HepG2 (cell line): ENCODE measurements around the gene CDC42EP1. TPM values are rescaled to one million over a fixed set of nuclear protein-coding genes. Genes with fewer than 3 reads are reported as not detected.
A peak's percentile ranks its signal among the peaks of the same experiment; 100 is the strongest.

Experiments
- ATAC-seq: fragments of 200-7000 bp; cut with Tn5 transposase; 3 replicates; pipeline ENCODE4 v1.9.1; 2020; ENCODE audit warnings: mild to moderate bottlenecking, moderate library complexity
- BruUV-seq: library from RNA; stranded (reverse); fragments of 400-500 nt; replicated peaks from 2 replicates; lab custom pipeline; 2021; lab: Mats Ljungman, UMichigan
- CTCF ChIA-PET: fragments of 300-600 bp; formaldehyde crosslinking; extraction: SDS; loops from one replicate; lab custom pipeline; 2021; ENCODE audit warnings: low total read pairs, inconsistent platforms, low intra/inter-chr PET ratio; lab: Yijun Ruan, JAX
- POLR2A ChIA-PET: fragments of 350-600 bp; sonication (Branson Sonifier 250); formaldehyde crosslinking; loops from one replicate; lab custom pipeline; 2020; ENCODE audit warnings: antibody characterized with exemption, inconsistent platforms; lab: Yijun Ruan, JAX
- DNase-seq: peaks from one replicate; pipeline ENCODE4 v3.0.0-alpha.2; 2015; ENCODE audit warnings: low spot score
- FAIRE-seq: peaks from 3 replicates; lab custom pipeline; 2011; peaks lifted over from hg19 to GRCh38; lab: Jason Lieb, UNC
- H2AFZ ChIP-seq: one replicate; pipeline ENCODE4 v1.6.1; 2011; ENCODE audit warnings: low read length, inconsistent platforms
- H3K27ac ChIP-seq: fragments of 300-600 bp; 3 replicates; pipeline ENCODE4 v1.8.0; 2011; ENCODE audit warnings: mixed run types, mild to moderate bottlenecking, mixed read lengths, low read length, inconsistent platforms; ENCODE audit not compliant: insufficient read depth; ENCODE audit errors: extremely low read length
- H3K27me3 ChIP-seq, 2 experiments: fragments of 200-600 bp in 1 of 2; 2 replicates in 1 of 2; 3 replicates in 1 of 2; pipeline versions ENCODE4 v1.6.0 to v1.8.0; 2011; ENCODE audit warnings: low read length in 2 of 2, mild to moderate bottlenecking in 2 of 2, moderate library complexity in 2 of 2, inconsistent platforms in 1 of 2; ENCODE audit not compliant: insufficient read depth in 2 of 2, control insufficient read depth in 1 of 2
- H3K36me3 ChIP-seq, 2 experiments: fragments of 200-600 bp in 1 of 2; replicated peaks in 1 of 2; 2 replicates in 1 of 2; 3 replicates in 1 of 2; pipeline versions ENCODE4 v1.5.1 to v1.8.0; 2011; ENCODE audit warnings: low read length in 2 of 2, inconsistent platforms in 1 of 2; ENCODE audit not compliant: insufficient read depth in 2 of 2, control insufficient read depth in 1 of 2
- H3K4me1 ChIP-seq: 2 replicates; pipeline ENCODE4 v1.5.1; 2012; ENCODE audit warnings: low read length, inconsistent platforms; ENCODE audit not compliant: insufficient read depth
- H3K4me2 ChIP-seq: 2 replicates; pipeline ENCODE4 v1.6.0; 2011; ENCODE audit warnings: low read depth, low read length, inconsistent platforms
- H3K4me3 ChIP-seq, 3 experiments: fragments of 200-600 bp in 1 of 3; sonication (generic), shearing (Covaris generic) in 1 of 3; replicated peaks in 1 of 3; 2 replicates each; pipeline ENCODE4 v1.5.1; 2011 to 2016; ENCODE audit warnings: low read length in 3 of 3, inconsistent platforms in 2 of 3, low read depth in 2 of 3, mild to moderate bottlenecking in 2 of 3, control low read depth in 1 of 3, mixed read lengths in 1 of 3; ENCODE audit not compliant: insufficient read depth in 1 of 3
- H3K79me2 ChIP-seq: one replicate; pipeline ENCODE4 v1.6.1; 2011; ENCODE audit warnings: low read length, inconsistent platforms; ENCODE audit not compliant: insufficient read depth
- H3K9ac ChIP-seq: 2 replicates; pipeline ENCODE4 v1.6.0; 2011; ENCODE audit warnings: mild to moderate bottlenecking, low read depth, low read length, inconsistent platforms; ENCODE audit not compliant: insufficient read depth
- H3K9me3 ChIP-seq: 2 replicates; pipeline ENCODE4 v1.5.1; 2012; ENCODE audit warnings: mild to moderate bottlenecking, low read length
- H4K20me1 ChIP-seq: 2 replicates; pipeline ENCODE4 v1.6.0; 2011; ENCODE audit warnings: inconsistent platforms, mild to moderate bottlenecking, low read length, moderate library complexity; ENCODE audit not compliant: insufficient read depth
- CBX1 ChIP-seq: IDR thresholded peaks from one replicate; pipeline ENCODE4 v1.6.1; 2016; ENCODE audit warnings: antibody characterized with exemption, low read depth
- GRHL1 ChIP-seq: sonication (generic); formaldehyde crosslinking; conservative IDR thresholded peaks from 2 replicates; pipeline ENCODE4 v1.8.0; 2022; ENCODE audit warnings: missing genetic modification reagents
- KAT8 ChIP-seq: IDR thresholded peaks from 2 replicates; pipeline ENCODE4 v1.6.1; 2016; ENCODE audit warnings: missing genetic modification reagents, missing compliant biosample characterization
- RARA ChIP-seq: IDR thresholded peaks from 2 replicates; pipeline ENCODE4 v1.6.1; 2016; ENCODE audit warnings: missing genetic modification reagents, missing compliant biosample characterization
- RCOR2 ChIP-seq: IDR thresholded peaks from 2 replicates; pipeline ENCODE4 v1.6.1; 2016; ENCODE audit warnings: missing biosample characterization, missing genetic modification reagents
- RFXANK ChIP-seq: IDR thresholded peaks from 2 replicates; pipeline ENCODE4 v1.6.1; 2016
- SAP130 ChIP-seq: IDR thresholded peaks from 2 replicates; pipeline ENCODE4 v1.6.1; 2016; ENCODE audit warnings: low read depth
- SP5 ChIP-seq: IDR thresholded peaks from 2 replicates; pipeline ENCODE4 v1.6.1; 2016; ENCODE audit warnings: low read depth, borderline replicate concordance
- USF2 ChIP-seq, 2 experiments: sonication (generic) in 1 of 2; formaldehyde crosslinking in 1 of 2; IDR thresholded peaks; 2 replicates each; pipeline versions ENCODE4 v1.5.1 to v1.6.1; 2011 to 2020; ENCODE audit warnings: borderline replicate concordance in 1 of 2, low read depth in 1 of 2, low read length in 1 of 2, mild to moderate bottlenecking in 1 of 2, missing genetic modification reagents in 1 of 2, moderate library complexity in 1 of 2
- YEATS2 ChIP-seq: sonication (generic); formaldehyde crosslinking; IDR thresholded peaks from 2 replicates; pipeline ENCODE4 v1.4.0; 2020; ENCODE audit warnings: missing genetic modification reagents, borderline replicate concordance
- ZBTB38 ChIP-seq: sonication (generic); formaldehyde crosslinking; IDR thresholded peaks from 2 replicates; pipeline ENCODE4 v1.5.1; 2020; ENCODE audit warnings: mild to moderate bottlenecking, missing genetic modification reagents
- ZEB1 ChIP-seq: IDR thresholded peaks from 2 replicates; pipeline ENCODE4 v1.6.1; 2012; ENCODE audit warnings: mild to moderate bottlenecking, low read depth, inconsistent platforms; ENCODE audit not compliant: insufficient replicate concordance
- ZNF577 ChIP-seq: sonication (generic); formaldehyde crosslinking; IDR thresholded peaks from 2 replicates; pipeline ENCODE4 v1.4.0; 2020; ENCODE audit warnings: mild to moderate bottlenecking, low read depth, missing genetic modification reagents, borderline replicate concordance
- WGBS: methylation state at CpG from one replicate; pipeline ENCODE4 v1.1.6; 2017; ENCODE audit warnings: low lambda C conversion rate; 5-methylcytosine and 5-hydroxymethylcytosine counted together
- in situ Hi-C: cut with HindIII; loops from 2 replicates; pipeline ENCODE4 v1.10.0; 2017; ENCODE audit warnings: low pct_unique_long_range_greater_than_20kb; ENCODE audit not compliant: extremely low pct_ligation_motif_present
- intact Hi-C: fragments of 100-400 bp; cut with micrococcal nuclease; formaldehyde crosslinking; loops from one replicate; pipeline ENCODE4 v1.10.0; 2022; ENCODE audit not compliant: unreplicated experiment
- polyA plus RNA-seq, 8 experiments: library from polyadenylated mRNA; depleted of rRNA in 3 of 8; stranded (reverse) in 7 of 8; unstranded in 1 of 8; fragments of >200 nt; fragmentation: Illumina TruSeq in 4 of 8; extraction: Trizol in 4 of 8; gene quantifications; 2 replicates each; pipeline versions ENCODE4 v1.2.1 to v1.2.3, GENCODE V29; 2011 to 2016; ENCODE audit warnings: low read depth in 4 of 8, missing spikeins in 1 of 8, mixed read lengths in 1 of 8; ENCODE audit not compliant: insufficient read depth in 1 of 8
- total RNA-seq, 5 experiments: library from RNA; depleted of rRNA; stranded (reverse); fragments of >200 nt; fragmentation: Illumina TruSeq; extraction: Trizol; gene quantifications; 2 replicates each; pipeline ENCODE4 v1.2.3, GENCODE V29; 2016; ENCODE audit warnings: low read depth in 1 of 5
- TF ChIP-seq, protein P1 (sequence below), 2 experiments: sonication (generic) in 1 of 2; formaldehyde crosslinking in 1 of 2; IDR thresholded peaks; 2 replicates each; pipeline versions ENCODE4 v1.4.0 to v1.6.1; 2016 to 2020; ENCODE audit warnings: borderline replicate concordance in 1 of 2, low read depth in 1 of 2, mild to moderate bottlenecking in 1 of 2, missing genetic modification reagents in 1 of 2
- TF ChIP-seq, protein P2 (sequence below): fragments of 450-650 bp; IDR thresholded peaks from 2 replicates; pipeline ENCODE4 v1.6.1; 2016

The CDC42EP1 gene
- total and polyA plus RNA-seq, 2 of the 13 experiments (the other 11 are each of a cell fraction or from before 2014, with no cell fraction given): 17.1 to 29.5 TPM

DNA sequence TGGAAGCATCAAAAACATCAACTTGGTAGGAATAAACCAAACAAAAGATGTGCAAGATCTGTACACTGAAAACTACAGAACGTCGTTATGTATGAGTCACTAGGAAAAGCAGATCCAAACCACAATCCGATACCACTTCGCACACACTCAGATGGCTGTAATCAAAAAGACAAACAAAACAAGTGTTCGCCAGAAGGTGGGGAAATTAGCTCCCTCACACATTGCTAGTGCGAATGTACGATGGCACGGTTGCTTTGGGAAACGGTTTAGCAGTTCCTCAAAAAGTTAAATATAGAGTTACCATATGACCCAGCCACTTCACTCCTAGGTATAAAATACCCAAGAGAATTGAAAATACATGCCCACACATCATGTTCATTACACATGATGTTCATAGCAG is 26.3 kb upstream of the CDC42EP1 start:
- BruUV-seq: no TSS peak
- ATAC-seq: no peak
- no peak for TF ChIP-seq CBX1
- no peak for TF ChIP-seq GRHL1 (CRISPR knock-in tag)
- TF ChIP-seq ZNF577: no peak
- TF ChIP-seq ZBTB38 (CRISPR knock-in tag): no peak
- TF ChIP-seq SAP130 (CRISPR knock-in tag): peak; percentile 33; the same call in 1 of the 2 replicates
- TF ChIP-seq YEATS2 (CRISPR knock-in tag): no peak
- TF ChIP-seq RFXANK (CRISPR knock-in tag): no peak
- TF ChIP-seq, protein P1, sequence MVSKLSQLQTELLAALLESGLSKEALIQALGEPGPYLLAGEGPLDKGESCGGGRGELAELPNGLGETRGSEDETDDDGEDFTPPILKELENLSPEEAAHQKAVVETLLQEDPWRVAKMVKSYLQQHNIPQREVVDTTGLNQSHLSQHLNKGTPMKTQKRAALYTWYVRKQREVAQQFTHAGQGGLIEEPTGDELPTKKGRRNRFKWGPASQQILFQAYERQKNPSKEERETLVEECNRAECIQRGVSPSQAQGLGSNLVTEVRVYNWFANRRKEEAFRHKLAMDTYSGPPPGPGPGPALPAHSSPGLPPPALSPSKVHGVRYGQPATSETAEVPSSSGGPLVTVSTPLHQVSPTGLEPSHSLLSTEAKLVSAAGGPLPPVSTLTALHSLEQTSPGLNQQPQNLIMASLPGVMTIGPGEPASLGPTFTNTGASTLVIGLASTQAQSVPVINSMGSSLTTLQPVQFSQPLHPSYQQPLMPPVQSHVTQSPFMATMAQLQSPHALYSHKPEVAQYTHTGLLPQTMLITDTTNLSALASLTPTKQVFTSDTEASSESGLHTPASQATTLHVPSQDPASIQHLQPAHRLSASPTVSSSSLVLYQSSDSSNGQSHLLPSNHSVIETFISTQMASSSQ (IDR thresholded peaks at IDR 0.05; ENCODE audit: low read depth): no peak
- TF ChIP-seq, protein P1 (CRISPR knock-in tag; IDR thresholded peaks at IDR 0.05; ENCODE audit: borderline replicate concordance): no peak
- TF ChIP-seq USF2 (IDR thresholded peaks at IDR 0.05; ENCODE audit: low read depth, low read length): no peak
- TF ChIP-seq USF2 (CRISPR knock-in tag; IDR thresholded peaks at IDR 0.05; ENCODE audit: borderline replicate concordance): no peak
- TF ChIP-seq, protein P2, sequence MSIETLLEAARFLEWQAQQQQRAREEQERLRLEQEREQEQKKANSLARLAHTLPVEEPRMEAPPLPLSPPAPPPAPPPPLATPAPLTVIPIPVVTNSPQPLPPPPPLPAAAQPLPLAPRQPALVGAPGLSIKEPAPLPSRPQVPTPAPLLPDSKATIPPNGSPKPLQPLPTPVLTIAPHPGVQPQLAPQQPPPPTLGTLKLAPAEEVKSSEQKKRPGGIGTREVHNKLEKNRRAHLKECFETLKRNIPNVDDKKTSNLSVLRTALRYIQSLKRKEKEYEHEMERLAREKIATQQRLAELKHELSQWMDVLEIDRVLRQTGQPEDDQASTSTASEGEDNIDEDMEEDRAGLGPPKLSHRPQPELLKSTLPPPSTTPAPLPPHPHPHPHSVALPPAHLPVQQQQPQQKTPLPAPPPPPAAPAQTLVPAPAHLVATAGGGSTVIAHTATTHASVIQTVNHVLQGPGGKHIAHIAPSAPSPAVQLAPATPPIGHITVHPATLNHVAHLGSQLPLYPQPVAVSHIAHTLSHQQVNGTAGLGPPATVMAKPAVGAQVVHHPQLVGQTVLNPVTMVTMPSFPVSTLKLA: no peak
- no peak for TF ChIP-seq KAT8
- TF ChIP-seq ZEB1: no peak
- no peak for TF ChIP-seq RARA (CRISPR knock-in tag)
- TF ChIP-seq RCOR2 (CRISPR knock-in tag): no peak
- no peak for TF ChIP-seq SP5 (CRISPR knock-in tag)

More for the DNA sequence above, 26.3 kb upstream of the CDC42EP1 start:
- H3K36me3 ChIP-seq: no peaks in the 10 kb centered on the region
- under 1% methylated on average over 9 of the region's 9 CpGs for WGBS
- FAIRE-seq: peak; percentile 67
- no peaks in the 10 kb centered on the region for H3K9me3 ChIP-seq
- no peak overlapping the region for H3K27ac ChIP-seq
- intact Hi-C loops: no loop called here
- no peak for DNase-seq
- in situ Hi-C loops: no loop called here
- H3K79me2 ChIP-seq: no peaks in the 10 kb centered on the region
- H3K4me3 ChIP-seq: no peak overlapping the region
- peaks cover 0 to 13% of the 10 kb centered on the region in 2 experiments; a peak in 1 of 5 replicates for H3K27me3 ChIP-seq
- H3K9ac ChIP-seq: no peak overlapping the region
- H3K4me2 ChIP-seq: no peak overlapping the region
- ChIA-PET POLR2A (interaction anchor here (1.3 kb wide), 1 partner anchor 35 kb away, joined by 5 read pairs; no protein-coding TSS in a partner anchor), CTCF (no interaction called here)
- no peaks in the 10 kb centered on the region for H4K20me1 ChIP-seq
- no peak overlapping the region for H2AFZ ChIP-seq
- peaks cover 51% of the 10 kb centered on the region for H3K4me1 ChIP-seq
